ENCODE measurements around the gene FAM50B. TPM values are rescaled to one million over a fixed set of nuclear protein-coding genes. Genes with fewer than 3 reads are reported as not detected.

The FAM50B gene
- total and polyA plus RNA-seq, 9 donors = 8.1 to 23.0 (median 15.6) TPM

- Histone ChIP-seq H3K27ac (no peak overlapping the region), H3K27me3 (no peaks in the 10 kb centered on the region), H3K36me3 (no peaks in the 10 kb centered on the region), H3K4me1 (ENCODE audit: insufficient read depth) (no peaks in the 10 kb centered on the region), H3K9me3 (no peaks in the 10 kb centered on the region), H3K4me3 (no peak overlapping the region)
- WGBS, 3 donors = 82 to 91% (median 82%) methylated on average over 2 of the region's 2 CpGs
- intact Hi-C loops (cut with DNase I) = no loop called here
- no peak for DNase-seq
- TF ChIP-seq EP300 (IDR thresholded peaks at IDR 0.05) (no peak), CTCF (IDR thresholded peaks at IDR 0.05) (no peak)
Measured at GRCh38 chr6:3814539-3814938, 34.6 kb upstream of the FAM50B start.

- Histone ChIP-seq H3K36me3 (no peaks in the 10 kb centered on the region), H3K4me3 (no peak overlapping the region), H3K27ac (no peak overlapping the region), H3K27me3 (no peaks in the 10 kb centered on the region), H3K9me3 (no peaks in the 10 kb centered on the region), H3K4me1 (ENCODE audit: insufficient read depth) (no peaks in the 10 kb centered on the region)
- DNase-seq = no peak
- intact Hi-C loops (cut with DNase I) = no loop called here
- 90 to 98% (median 93%) methylated on average over 2 of the region's 2 CpGs for WGBS, 3 donors
- TF ChIP-seq CTCF (IDR thresholded peaks at IDR 0.05) (no peak), EP300 (IDR thresholded peaks at IDR 0.05) (no peak), POLR2A (IDR thresholded peaks at IDR 0.05) (no peak)
Measured at GRCh38 chr6:3816251-3816650, 32.9 kb upstream of the FAM50B start.

GRCh38 chr6:3819161-3820110 is 29.7 kb upstream of the FAM50B start:
- H3K4me1 ChIP-seq (ENCODE audit: insufficient read depth) = no peaks in the 10 kb centered on the region
- no peak for DNase-seq
- TF ChIP-seq CTCF (IDR thresholded peaks at IDR 0.05) (no peak), POLR2A (IDR thresholded peaks at IDR 0.05) (no peak), EP300 (IDR thresholded peaks at IDR 0.05) (no peak)
- H3K27me3 ChIP-seq = no peaks in the 10 kb centered on the region
- no peak overlapping the region for H3K27ac ChIP-seq
- H3K4me3 ChIP-seq = no peak overlapping the region
- H3K9me3 ChIP-seq = no peaks in the 10 kb centered on the region
- no peaks in the 10 kb centered on the region for H3K36me3 ChIP-seq
- 64 to 72% (median 65%) methylated on average over 12 of the region's 12 CpGs for WGBS, 3 donors
- intact Hi-C loops (cut with DNase I) = no loop called here

- WGBS, 3 donors = 64 to 79% (median 71%) methylated on average over 8 of the region's 8 CpGs
- DNase-seq = no peak
- intact Hi-C loops (cut with DNase I) = no loop called here
- H3K9me3 ChIP-seq = no peaks in the 10 kb centered on the region
- H3K4me3 ChIP-seq = no peak overlapping the region
- TF ChIP-seq CTCF (IDR thresholded peaks at IDR 0.05) (no peak), EP300 (IDR thresholded peaks at IDR 0.05) (no peak), POLR2A (IDR thresholded peaks at IDR 0.05) (no peak)
- no peak overlapping the region for H3K27ac ChIP-seq
- peaks cover 3% of the 10 kb centered on the region for H3K4me1 ChIP-seq (ENCODE audit: insufficient read depth)
- no peaks in the 10 kb centered on the region for H3K36me3 ChIP-seq
- no peaks in the 10 kb centered on the region for H3K27me3 ChIP-seq
Measured at GRCh38 chr6:3820563-3820962, 28.6 kb upstream of the FAM50B start.
